ENCODE data around the gene CARD14.

The CARD14 gene

DNA sequence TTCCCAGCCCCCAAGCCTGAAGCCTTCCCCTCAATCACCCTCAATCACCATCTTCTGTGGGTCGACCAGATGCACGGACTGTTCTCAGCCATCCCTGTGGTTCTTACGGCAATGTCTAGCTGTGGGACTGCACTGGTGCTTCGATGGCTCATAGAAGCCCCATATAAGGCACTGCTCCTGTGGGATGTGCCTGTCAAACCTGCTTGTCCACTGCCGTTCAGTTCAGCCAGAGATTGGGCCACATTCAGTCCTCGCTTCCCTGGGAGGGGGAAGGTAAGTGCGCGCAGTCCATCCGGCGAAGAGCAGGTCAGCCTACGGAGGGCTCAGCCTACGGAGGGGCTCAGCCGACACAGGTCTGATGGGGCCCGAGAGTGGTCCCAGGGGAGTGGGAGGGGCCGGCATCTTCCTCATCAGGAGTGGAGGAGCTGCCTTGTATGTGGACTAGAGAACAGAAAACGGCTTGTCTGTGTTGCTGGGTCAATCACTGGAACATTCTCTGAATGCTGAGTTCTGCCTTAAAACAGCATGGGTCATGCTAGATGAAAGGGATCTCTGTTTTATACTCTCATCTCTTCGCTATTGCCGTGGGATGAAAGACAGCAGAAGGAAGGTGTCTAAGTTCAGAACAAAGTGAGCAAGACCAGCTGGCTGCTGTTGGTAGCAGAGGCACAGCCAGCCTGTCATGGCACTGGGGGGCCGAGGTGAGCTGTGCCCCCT lies at the start of gene CARD14:
CARD14 (plus strand) TSS at position 247 of the 717 bp plus-strand sequence. CDS start 11,409 bp downstream, outside the sequence.
- Histone ChIP-seq H3K4me2 (no peak within 1 kb of the TSS), H4K20me1 (no peaks in the 10 kb centered on the region), H3K4me3 (no peak within 1 kb of the TSS), H3K9me3 (no peaks in the 10 kb centered on the region), H3K27me3 (no peaks in the 10 kb centered on the region), H3K4me1 (no peaks in the 10 kb centered on the region), H3K36me3 (no peaks in the 10 kb centered on the region), H3K27ac (no peak within 1 kb of the TSS), H3K9ac (no peak within 1 kb of the TSS)
- TF ChIP-seq Cebpa-rat (IDR thresholded peaks at IDR 0.05), result no peak

- no peak for TF ChIP-seq Cebpa-rat (IDR thresholded peaks at IDR 0.05)
- no peak overlapping the region for H3K4me2 ChIP-seq
- H3K27me3 ChIP-seq, result no peaks in the 10 kb centered on the region
- no peak overlapping the region for H3K27ac ChIP-seq
- peaks cover 12% of the 10 kb centered on the region for H3K4me1 ChIP-seq
- peaks cover 4% of the 10 kb centered on the region; the same call in 1 of the 2 replicates for H3K36me3 ChIP-seq
- H3K9ac ChIP-seq, result no peak overlapping the region
- H3K9me3 ChIP-seq, result no peaks in the 10 kb centered on the region
- H3K4me3 ChIP-seq, result no peak overlapping the region
- H4K20me1 ChIP-seq, result no peaks in the 10 kb centered on the region
Observed at GRCh38 chr17:80122026-80122575, 47.7 kb upstream of the CARD14 start.

- H3K4me3 ChIP-seq, result no peak overlapping the region
- H3K27me3 ChIP-seq, result no peaks in the 10 kb centered on the region
- TF ChIP-seq Cebpa-rat (IDR thresholded peaks at IDR 0.05), result no peak
- no peaks in the 10 kb centered on the region for H3K9me3 ChIP-seq
- no peaks in the 10 kb centered on the region for H4K20me1 ChIP-seq
- H3K4me1 ChIP-seq, result peaks cover 12% of the 10 kb centered on the region
- peaks cover 4% of the 10 kb centered on the region; the same call in 1 of the 2 replicates for H3K36me3 ChIP-seq
- no peak overlapping the region for H3K27ac ChIP-seq
- no peak overlapping the region for H3K9ac ChIP-seq
- no peak overlapping the region for H3K4me2 ChIP-seq
Observed at GRCh38 chr17:80122926-80123505, 46.8 kb upstream of the CARD14 start.

DNA sequence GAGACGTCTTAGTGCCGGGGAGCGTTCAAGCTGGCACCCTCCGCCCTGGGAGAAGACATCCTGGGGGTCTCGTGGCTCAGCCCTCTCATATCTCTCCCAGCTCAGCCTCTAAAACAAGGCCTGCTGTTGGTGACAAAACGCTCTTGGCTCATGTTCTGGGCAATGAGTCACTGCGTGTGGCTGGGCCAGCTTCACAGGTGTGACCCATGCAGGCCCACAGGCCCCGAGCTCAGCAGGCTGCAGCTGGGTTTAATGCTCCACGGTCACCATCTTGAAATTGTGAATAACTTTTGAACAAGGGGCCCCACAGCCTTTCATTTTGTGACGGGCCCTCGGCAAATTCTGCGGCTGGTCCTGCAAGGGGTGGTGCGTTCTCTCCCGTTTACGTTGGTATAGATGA lies 46.0 kb upstream of the CARD14 start:
- H3K36me3 ChIP-seq, result peaks cover 4% of the 10 kb centered on the region; the same call in 1 of the 2 replicates
- H3K4me3 ChIP-seq, result no peak overlapping the region
- H3K27ac ChIP-seq, result no peak overlapping the region
- peaks cover 7% of the 10 kb centered on the region for H3K4me1 ChIP-seq
- H3K9me3 ChIP-seq, result no peaks in the 10 kb centered on the region
- no peaks in the 10 kb centered on the region for H4K20me1 ChIP-seq
- no peak overlapping the region for H3K9ac ChIP-seq
- no peak for TF ChIP-seq Cebpa-rat (IDR thresholded peaks at IDR 0.05)
- H3K27me3 ChIP-seq, result no peaks in the 10 kb centered on the region
- no peak overlapping the region for H3K4me2 ChIP-seq

DNA sequence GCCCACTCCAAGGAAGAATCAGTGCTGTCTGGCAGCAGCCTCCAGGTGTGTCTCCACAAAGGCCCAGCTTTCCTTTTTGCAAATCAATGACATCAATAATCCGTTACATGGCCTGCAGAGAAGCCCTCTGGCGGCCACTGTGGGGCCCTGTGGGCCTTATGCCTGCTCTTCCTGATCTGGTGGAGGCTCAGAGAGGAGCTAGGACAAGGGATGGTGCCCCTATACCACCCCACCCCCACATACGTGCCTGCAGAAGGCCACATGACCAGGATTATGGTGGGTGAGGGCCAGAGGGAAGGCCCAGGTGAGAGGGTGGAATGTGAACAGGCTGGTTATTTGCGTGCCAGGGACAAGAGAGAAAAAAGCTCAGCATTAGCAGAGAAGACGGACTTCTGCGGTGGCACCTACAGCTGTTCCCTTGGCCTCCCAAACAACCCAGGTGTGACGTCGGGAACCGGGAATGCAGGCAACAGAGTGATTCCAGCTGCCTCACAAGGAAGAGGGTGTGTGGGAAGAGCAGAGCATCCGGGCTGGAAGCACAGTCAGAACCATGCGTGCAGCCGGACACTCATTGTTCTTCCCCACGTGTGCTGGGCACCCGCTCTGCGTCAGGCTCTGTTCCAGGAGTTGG lies 45.4 kb upstream of the CARD14 start:
- no peak overlapping the region for H3K4me3 ChIP-seq
- H3K9ac ChIP-seq, result no peak overlapping the region

GRCh38 chr17:80125656-80126448 lies 44.0 kb upstream of the CARD14 start:
- no peak overlapping the region for H3K4me2 ChIP-seq
- no peak for TF ChIP-seq Cebpa-rat (IDR thresholded peaks at IDR 0.05)
- H3K9ac ChIP-seq, result no peak overlapping the region
- no peaks in the 10 kb centered on the region for H3K27me3 ChIP-seq
- no peaks in the 10 kb centered on the region for H3K4me1 ChIP-seq
- no peak overlapping the region for H3K4me3 ChIP-seq
- H4K20me1 ChIP-seq, result no peaks in the 10 kb centered on the region
- H3K36me3 ChIP-seq, result no peaks in the 10 kb centered on the region
- no peak overlapping the region for H3K27ac ChIP-seq
- no peaks in the 10 kb centered on the region for H3K9me3 ChIP-seq

More for the DNA sequence above, 45.4 kb upstream of the CARD14 start:
- Histone ChIP-seq H3K27me3 (no peaks in the 10 kb centered on the region), H3K4me1 (peaks cover under 1% of the 10 kb centered on the region; the same call in 1 of the 2 replicates), H3K36me3 (no peaks in the 10 kb centered on the region), H3K27ac (no peak overlapping the region), H4K20me1 (no peaks in the 10 kb centered on the region), H3K4me2 (no peak overlapping the region), H3K9me3 (no peaks in the 10 kb centered on the region)
- no peak for TF ChIP-seq Cebpa-rat (IDR thresholded peaks at IDR 0.05)

- H3K9ac ChIP-seq, result no peak overlapping the region
- H3K27ac ChIP-seq, result no peak overlapping the region
- no peak for TF ChIP-seq Cebpa-rat (IDR thresholded peaks at IDR 0.05)
- H3K36me3 ChIP-seq, result no peaks in the 10 kb centered on the region
- no peaks in the 10 kb centered on the region for H4K20me1 ChIP-seq
- no peak overlapping the region for H3K4me2 ChIP-seq
- no peaks in the 10 kb centered on the region for H3K9me3 ChIP-seq
- H3K4me3 ChIP-seq, result no peak overlapping the region
- no peaks in the 10 kb centered on the region for H3K4me1 ChIP-seq
- H3K27me3 ChIP-seq, result no peaks in the 10 kb centered on the region
Observed at GRCh38 chr17:80126449-80126715, 43.4 kb upstream of the CARD14 start.

DNA sequence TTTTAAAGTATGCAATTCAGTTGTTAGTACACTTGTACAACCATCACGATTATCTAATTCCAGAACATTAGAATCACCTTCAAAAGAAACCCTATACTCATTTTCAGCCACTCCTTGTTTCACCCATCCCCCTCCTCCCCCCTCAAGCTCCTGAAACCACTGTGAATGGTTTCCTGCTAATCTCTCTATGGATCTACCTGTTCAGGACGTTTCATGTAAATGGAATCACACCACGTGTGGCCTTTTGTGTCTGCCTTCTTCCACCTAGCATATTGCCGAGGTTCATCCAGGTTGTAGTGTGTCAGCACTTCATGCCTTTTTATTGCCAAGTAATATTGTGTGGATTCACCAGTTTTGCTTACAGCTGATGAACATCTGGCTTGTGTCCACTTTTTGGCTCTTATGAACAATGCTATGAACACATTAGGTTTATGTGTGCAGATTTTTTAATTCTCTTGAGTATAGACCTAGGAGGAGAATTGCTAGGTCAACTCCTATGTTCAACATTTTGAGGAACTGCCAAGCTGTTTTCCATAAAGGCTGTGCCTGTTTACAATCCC lies 40.7 kb upstream of the CARD14 start:
- no peak for TF ChIP-seq Cebpa-rat (IDR thresholded peaks at IDR 0.05)
- Histone ChIP-seq H3K9ac (no peak overlapping the region), H4K20me1 (peaks cover 12% of the 10 kb centered on the region), H3K9me3 (no peaks in the 10 kb centered on the region), H3K36me3 (peaks cover 17% of the 10 kb centered on the region), H3K27me3 (no peaks in the 10 kb centered on the region), H3K4me2 (no peak overlapping the region), H3K27ac (no peak overlapping the region), H3K4me1 (no peaks in the 10 kb centered on the region), H3K4me3 (no peak overlapping the region)

- Histone ChIP-seq H3K4me2 (no peak overlapping the region), H3K27ac (no peak overlapping the region), H3K27me3 (no peaks in the 10 kb centered on the region), H3K9me3 (no peaks in the 10 kb centered on the region), H3K36me3 (peaks cover 36% of the 10 kb centered on the region), H3K4me1 (no peaks in the 10 kb centered on the region), H3K9ac (no peak overlapping the region), H3K4me3 (no peak overlapping the region), H4K20me1 (peaks cover 12% of the 10 kb centered on the region)
- no peak for TF ChIP-seq Cebpa-rat (IDR thresholded peaks at IDR 0.05)
Observed at GRCh38 chr17:80130992-80131391, 38.8 kb upstream of the CARD14 start.

All from BLaER1 (cell line).